ENCODE results near the gene SNX32.
"Not testable (repeated sequence)": the region's sequence is repeated elsewhere in the genome, so short reads cannot be mapped to it uniquely, and the experiment has no call there.

The SNX32 gene

DNA sequence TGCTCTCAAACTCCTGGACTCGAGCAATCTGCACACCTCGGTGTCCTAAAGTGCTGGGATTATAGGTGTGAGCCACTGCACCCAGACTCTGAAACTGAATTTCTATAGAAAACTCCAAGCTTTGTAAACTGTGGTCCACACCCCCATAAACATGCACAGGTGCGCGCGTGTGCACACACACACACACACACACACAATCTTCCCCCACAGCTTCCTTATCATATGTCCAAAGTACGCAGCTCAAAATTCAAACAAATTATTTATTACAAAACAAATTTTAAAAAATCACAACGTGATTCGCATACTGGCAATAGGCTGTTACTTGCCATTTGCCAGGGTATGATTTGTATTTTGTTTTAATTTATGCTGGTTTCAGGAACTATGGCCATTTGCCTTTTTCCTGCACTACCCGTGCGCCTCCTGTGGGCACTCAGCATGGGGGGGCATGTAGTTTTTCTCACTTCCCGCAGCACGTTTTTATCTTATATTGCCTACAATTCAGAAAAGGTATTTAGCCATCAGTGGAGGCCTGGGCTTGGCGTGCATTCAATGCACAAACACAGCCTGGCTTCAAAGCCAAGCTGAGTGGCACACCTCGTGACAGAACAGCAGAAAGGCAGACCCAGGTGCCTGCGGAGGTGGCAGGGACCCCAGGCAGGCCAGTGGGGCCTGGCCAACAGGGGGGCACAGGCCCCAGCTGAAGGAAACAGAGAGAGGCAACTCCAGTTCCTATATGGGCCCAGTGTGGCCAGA lies 10.8 kb upstream of the SNX32 start:
- peaks cover 6% of the 10 kb centered on the region for H3K4me1 ChIP-seq (ENCODE audit: low read depth, poor library complexity, severe bottlenecking)
- H3K4me2 ChIP-seq = no peak overlapping the region
- no peak overlapping the region for H3K27ac ChIP-seq
- no peaks in the 10 kb centered on the region for H3K27me3 ChIP-seq (ENCODE audit: insufficient read depth, low read depth)
- H3K36me3 ChIP-seq (ENCODE audit: insufficient read depth) = no peaks in the 10 kb centered on the region
- no peak overlapping the region for H2AFZ ChIP-seq (ENCODE audit: low read depth)
- TF ChIP-seq, protein P1, sequence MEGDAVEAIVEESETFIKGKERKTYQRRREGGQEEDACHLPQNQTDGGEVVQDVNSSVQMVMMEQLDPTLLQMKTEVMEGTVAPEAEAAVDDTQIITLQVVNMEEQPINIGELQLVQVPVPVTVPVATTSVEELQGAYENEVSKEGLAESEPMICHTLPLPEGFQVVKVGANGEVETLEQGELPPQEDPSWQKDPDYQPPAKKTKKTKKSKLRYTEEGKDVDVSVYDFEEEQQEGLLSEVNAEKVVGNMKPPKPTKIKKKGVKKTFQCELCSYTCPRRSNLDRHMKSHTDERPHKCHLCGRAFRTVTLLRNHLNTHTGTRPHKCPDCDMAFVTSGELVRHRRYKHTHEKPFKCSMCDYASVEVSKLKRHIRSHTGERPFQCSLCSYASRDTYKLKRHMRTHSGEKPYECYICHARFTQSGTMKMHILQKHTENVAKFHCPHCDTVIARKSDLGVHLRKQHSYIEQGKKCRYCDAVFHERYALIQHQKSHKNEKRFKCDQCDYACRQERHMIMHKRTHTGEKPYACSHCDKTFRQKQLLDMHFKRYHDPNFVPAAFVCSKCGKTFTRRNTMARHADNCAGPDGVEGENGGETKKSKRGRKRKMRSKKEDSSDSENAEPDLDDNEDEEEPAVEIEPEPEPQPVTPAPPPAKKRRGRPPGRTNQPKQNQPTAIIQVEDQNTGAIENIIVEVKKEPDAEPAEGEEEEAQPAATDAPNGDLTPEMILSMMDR (conservative IDR thresholded peaks at IDR 0.05; ENCODE audit: low read depth, low read length) = no peak
- H3K9ac ChIP-seq = no peak overlapping the region
- no peaks in the 10 kb centered on the region for H4K20me1 ChIP-seq (ENCODE audit: insufficient read depth)
- H3K4me3 ChIP-seq (IDR thresholded peaks at IDR 0.05; ENCODE audit: insufficient read depth, low read depth, low read length) = no peak overlapping the region
- no peaks in the 10 kb centered on the region for H3K79me2 ChIP-seq (ENCODE audit: insufficient read depth, low read depth)

DNA sequence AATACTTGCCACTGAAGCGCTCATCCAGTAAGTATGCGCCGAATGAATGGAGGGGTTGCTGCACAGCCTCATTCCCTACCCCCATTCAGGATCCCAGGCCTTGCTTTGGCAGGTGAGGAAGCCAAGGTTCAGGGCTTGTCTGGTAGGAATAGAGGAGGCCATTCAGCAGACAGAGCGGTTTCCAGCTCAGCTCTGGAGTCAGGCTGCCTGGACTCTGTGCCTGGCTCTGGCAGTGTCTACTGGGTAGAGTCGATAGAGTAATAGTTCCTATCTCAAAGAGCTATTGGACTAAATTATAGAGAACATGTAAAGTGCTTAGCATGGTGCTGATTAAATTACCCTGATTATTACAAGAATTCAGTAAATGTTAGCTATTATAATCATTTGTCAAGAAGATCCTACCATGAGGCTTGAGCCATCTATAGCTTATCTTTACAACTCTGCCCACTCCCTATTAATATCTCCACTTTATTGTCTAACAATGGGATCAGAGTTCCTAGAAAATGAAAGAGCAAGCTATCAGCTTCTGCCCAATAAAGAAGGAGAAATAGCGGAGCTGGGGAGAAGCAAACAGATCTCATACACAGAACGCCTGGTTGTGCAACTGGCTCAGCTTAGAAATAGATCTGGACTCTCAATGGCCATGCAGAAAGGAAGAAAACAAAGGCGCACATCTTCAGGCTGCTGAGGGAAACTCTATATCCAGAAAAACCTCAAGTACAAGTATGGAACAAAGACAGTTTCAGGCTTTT lies 6.6 kb upstream of the SNX32 start:
- no peaks in the 10 kb centered on the region for H3K79me2 ChIP-seq (ENCODE audit: insufficient read depth, low read depth)
- no peak overlapping the region for H3K27ac ChIP-seq
- no peaks in the 10 kb centered on the region for H3K4me1 ChIP-seq (ENCODE audit: low read depth, poor library complexity, severe bottlenecking)
- H3K36me3 ChIP-seq (ENCODE audit: insufficient read depth) = no peaks in the 10 kb centered on the region
- TF ChIP-seq, protein P1 (conservative IDR thresholded peaks at IDR 0.05; ENCODE audit: low read depth, low read length) = no peak
- no peak overlapping the region for H3K4me3 ChIP-seq (IDR thresholded peaks at IDR 0.05; ENCODE audit: insufficient read depth, low read depth, low read length)
- H2AFZ ChIP-seq (ENCODE audit: low read depth) = no peak overlapping the region
- no peak overlapping the region for H3K9ac ChIP-seq
- H3K27me3 ChIP-seq (ENCODE audit: insufficient read depth, low read depth) = peaks cover 16% of the 10 kb centered on the region
- no peak overlapping the region for H3K4me2 ChIP-seq
- no peaks in the 10 kb centered on the region for H4K20me1 ChIP-seq (ENCODE audit: insufficient read depth)

DNA sequence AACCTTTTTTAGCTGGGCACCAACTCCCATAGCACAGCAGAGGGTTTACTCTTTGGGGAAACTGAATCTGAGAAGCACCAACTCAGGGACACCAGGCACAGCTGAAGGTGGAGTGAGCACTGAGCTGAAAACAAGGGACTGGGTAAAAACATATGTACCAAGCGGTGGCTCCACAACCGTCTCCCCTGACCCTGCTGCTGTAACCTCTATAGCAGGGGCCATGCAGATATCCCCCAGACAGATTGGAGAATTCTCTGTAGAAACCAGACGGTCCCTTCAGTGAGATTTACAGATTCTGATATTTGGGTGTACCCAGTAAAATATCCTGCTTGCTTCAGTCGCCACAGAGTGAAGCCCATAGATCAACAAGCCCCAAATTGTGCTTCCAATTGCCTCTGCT lies 4.3 kb upstream of the SNX32 start:
- H3K27me3 ChIP-seq (ENCODE audit: insufficient read depth, low read depth) = peaks cover 16% of the 10 kb centered on the region
- no peak overlapping the region for H2AFZ ChIP-seq (ENCODE audit: low read depth)
- TF ChIP-seq, protein P1 (conservative IDR thresholded peaks at IDR 0.05; ENCODE audit: low read depth, low read length) = no peak
- no peak overlapping the region for H3K4me3 ChIP-seq (IDR thresholded peaks at IDR 0.05; ENCODE audit: insufficient read depth, low read depth, low read length)
- H3K36me3 ChIP-seq (ENCODE audit: insufficient read depth) = no peaks in the 10 kb centered on the region
- H3K27ac ChIP-seq = no peak overlapping the region
- no peak overlapping the region for H3K9ac ChIP-seq
- no peaks in the 10 kb centered on the region for H4K20me1 ChIP-seq (ENCODE audit: insufficient read depth)
- H3K4me2 ChIP-seq = no peak overlapping the region
- peaks cover 3% of the 10 kb centered on the region for H3K4me1 ChIP-seq (ENCODE audit: low read depth, poor library complexity, severe bottlenecking)
- no peaks in the 10 kb centered on the region for H3K79me2 ChIP-seq (ENCODE audit: insufficient read depth, low read depth)

DNA sequence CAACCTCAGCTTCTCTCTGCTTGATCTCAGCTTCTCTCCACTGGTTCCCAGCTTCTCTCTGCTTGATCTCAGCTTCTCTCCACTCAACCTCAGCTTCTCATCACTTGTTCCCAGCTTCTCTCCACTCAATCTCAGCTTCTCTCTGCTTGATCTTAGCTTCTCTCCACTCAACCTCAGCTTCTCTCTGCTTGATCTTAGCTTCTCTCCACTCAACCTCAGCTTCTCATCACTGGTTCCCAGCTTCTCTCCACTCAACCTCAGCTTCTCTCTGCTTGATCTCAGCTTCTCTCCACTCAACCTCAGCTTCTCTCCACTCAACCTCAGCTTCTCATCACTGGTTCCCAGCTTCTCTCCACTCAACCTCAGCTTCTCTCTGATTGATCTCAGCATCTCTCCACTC lies 1.5 kb upstream of the SNX32 start:
- peaks cover 16% of the 10 kb centered on the region for H3K27me3 ChIP-seq (ENCODE audit: insufficient read depth, low read depth)
- H3K4me2 ChIP-seq; H3K79me2 ChIP-seq (ENCODE audit: insufficient read depth, low read depth); H3K4me1 ChIP-seq (ENCODE audit: low read depth, poor library complexity, severe bottlenecking); H3K9ac ChIP-seq; H3K36me3 ChIP-seq (ENCODE audit: insufficient read depth); H3K27ac ChIP-seq; H4K20me1 ChIP-seq (ENCODE audit: insufficient read depth); H2AFZ ChIP-seq (ENCODE audit: low read depth); H3K4me3 ChIP-seq (IDR thresholded peaks at IDR 0.05; ENCODE audit: insufficient read depth, low read depth, low read length): not testable (repeated sequence)

DNA sequence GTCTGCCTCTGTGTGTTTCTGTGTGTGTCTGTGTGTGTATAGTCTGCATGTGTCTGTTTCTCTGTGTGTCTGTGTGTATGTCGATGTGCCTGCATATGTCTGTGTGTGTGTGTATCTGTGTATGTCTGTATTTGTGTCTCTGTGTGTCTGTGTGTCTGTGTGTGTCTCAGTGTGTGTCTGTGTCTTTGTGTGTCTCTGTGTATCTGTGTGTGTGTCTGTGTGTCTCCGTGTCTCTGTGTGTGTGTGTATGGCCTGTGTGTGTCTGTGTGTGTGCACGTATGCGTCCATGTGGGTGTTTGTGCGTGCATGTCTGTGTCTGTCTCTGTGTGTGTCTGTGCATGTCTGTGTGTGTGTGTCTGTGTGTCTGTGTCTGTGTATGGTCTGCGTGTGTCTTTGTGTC lies 439 bp downstream of the SNX32 start:
- peaks cover 16% of the 10 kb centered on the region for H3K27me3 ChIP-seq (ENCODE audit: insufficient read depth, low read depth)
- H3K27ac ChIP-seq = no peak overlapping the region
- H4K20me1 ChIP-seq (ENCODE audit: insufficient read depth) = no peaks in the 10 kb centered on the region
- H3K4me3 ChIP-seq (IDR thresholded peaks at IDR 0.05; ENCODE audit: insufficient read depth, low read depth, low read length) = no peak overlapping the region
- peaks cover 8% of the 10 kb centered on the region for H3K4me1 ChIP-seq (ENCODE audit: low read depth, poor library complexity, severe bottlenecking)
- H3K79me2 ChIP-seq (ENCODE audit: insufficient read depth, low read depth) = no peaks in the 10 kb centered on the region
- peak overlapping the region; percentile 87 for H2AFZ ChIP-seq (ENCODE audit: low read depth)
- no peak overlapping the region; the same call in 1 of the 2 replicates for H3K9ac ChIP-seq
- H3K4me2 ChIP-seq = peak overlapping the region; percentile 71
- TF ChIP-seq, protein P1 (conservative IDR thresholded peaks at IDR 0.05; ENCODE audit: low read depth, low read length) = no peak
- no peaks in the 10 kb centered on the region for H3K36me3 ChIP-seq (ENCODE audit: insufficient read depth)

Data from KMS-11 (cell line).